Measurements from ENCODE around the gene SLIT3.

Gene SLIT3

DNA sequence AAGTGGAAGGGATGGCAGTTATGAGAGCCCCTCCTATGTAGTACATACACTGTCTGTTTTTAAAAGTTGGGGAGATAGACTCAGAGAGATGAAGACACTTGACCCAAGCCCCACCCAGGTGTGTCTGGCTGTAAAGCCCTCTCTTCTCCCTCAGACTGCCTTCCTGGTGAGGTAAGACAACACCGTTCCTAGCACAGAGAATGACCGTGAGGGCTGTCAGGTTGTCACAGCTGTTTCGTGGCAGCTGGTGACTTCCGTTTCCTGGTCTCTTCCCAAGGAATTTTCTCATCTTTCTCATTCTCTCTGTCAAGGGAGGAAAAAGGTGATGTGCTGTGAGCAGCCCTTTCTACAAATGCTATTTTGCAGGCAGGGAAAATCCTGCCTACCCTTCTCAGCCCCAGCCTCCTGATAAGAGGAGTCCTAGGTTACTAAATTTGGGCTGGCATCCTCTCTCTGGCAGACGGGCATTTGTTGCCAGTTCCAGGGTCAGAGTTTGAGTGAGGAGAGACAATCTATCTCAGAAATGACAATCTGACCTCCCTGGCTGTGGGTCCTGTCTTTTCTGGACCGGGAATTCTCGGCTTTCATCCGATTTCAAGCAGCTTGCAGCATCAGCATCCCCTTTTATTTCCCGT, 458.3 kb downstream of the SLIT3 start:
- Mint-ChIP-seq H3K36me3 (ENCODE audit: low read depth) (peaks cover 6% of the 10 kb centered on the region), H3K4me3 (peak overlapping the region in 1 of 3 experiments; percentile 37), H3K27me3 (ENCODE audit: low read depth) (peaks cover 27% of the 10 kb centered on the region), H3K27ac (no peak overlapping the region), H3K9me3 (no peaks in the 10 kb centered on the region), H3K4me1 (peaks cover 21% of the 10 kb centered on the region)
- TF ChIP-seq, protein P1, sequence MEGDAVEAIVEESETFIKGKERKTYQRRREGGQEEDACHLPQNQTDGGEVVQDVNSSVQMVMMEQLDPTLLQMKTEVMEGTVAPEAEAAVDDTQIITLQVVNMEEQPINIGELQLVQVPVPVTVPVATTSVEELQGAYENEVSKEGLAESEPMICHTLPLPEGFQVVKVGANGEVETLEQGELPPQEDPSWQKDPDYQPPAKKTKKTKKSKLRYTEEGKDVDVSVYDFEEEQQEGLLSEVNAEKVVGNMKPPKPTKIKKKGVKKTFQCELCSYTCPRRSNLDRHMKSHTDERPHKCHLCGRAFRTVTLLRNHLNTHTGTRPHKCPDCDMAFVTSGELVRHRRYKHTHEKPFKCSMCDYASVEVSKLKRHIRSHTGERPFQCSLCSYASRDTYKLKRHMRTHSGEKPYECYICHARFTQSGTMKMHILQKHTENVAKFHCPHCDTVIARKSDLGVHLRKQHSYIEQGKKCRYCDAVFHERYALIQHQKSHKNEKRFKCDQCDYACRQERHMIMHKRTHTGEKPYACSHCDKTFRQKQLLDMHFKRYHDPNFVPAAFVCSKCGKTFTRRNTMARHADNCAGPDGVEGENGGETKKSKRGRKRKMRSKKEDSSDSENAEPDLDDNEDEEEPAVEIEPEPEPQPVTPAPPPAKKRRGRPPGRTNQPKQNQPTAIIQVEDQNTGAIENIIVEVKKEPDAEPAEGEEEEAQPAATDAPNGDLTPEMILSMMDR (IDR thresholded peaks at IDR 0.05; ENCODE audit: unreplicated experiment in 3 of 3), result no peak

GRCh38 chr5:168837852-168838251, 463.1 kb downstream of the SLIT3 start:
- peaks cover 15% of the 10 kb centered on the region for H3K36me3 Mint-ChIP-seq (ENCODE audit: low read depth)

DNA sequence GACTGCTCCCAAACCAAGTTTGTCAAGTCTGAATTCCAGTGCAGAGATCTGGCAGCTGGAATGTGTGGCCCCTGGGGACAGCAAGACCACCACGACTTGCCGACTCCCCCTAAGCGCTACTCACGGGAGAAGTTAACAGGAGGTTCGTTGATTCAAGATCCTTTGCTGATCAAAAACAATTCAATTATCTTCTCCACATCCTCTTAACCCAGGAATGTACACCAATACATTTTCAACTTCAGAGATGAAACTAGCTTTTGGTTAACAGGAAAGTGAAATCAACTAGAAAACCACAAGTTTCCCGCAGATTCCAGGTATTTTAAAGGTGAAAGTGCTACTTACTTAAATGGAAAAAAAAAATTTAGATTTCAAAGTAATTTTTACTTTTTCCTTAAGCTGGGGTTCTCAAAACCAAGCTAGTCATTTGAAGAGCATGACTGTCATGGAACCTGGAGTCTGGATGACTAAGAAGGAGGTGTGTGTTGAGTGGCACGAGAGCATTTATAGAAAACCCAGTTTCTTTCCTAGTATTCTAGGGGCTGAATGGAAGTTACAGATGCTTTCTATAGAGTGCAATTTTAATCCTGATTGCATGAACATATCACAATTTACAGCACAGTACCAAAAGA, 464.2 kb downstream of the SLIT3 start:
- Mint-ChIP-seq H3K27ac (no peak overlapping the region), H3K36me3 (ENCODE audit: low read depth) (peaks cover 15% of the 10 kb centered on the region), H3K4me1 (no peaks in the 10 kb centered on the region), H3K9me3 (no peaks in the 10 kb centered on the region), H3K4me3 (no peak overlapping the region), H3K27me3 (ENCODE audit: low read depth) (peaks cover 20% of the 10 kb centered on the region)
- TF ChIP-seq, protein P1 (IDR thresholded peaks at IDR 0.05; ENCODE audit: unreplicated experiment in 3 of 3), result no peak

More at GRCh38 chr5:168837852-168838251, 463.1 kb downstream of the SLIT3 start:
- Mint-ChIP-seq H3K4me1 (no peaks in the 10 kb centered on the region), H3K9me3 (no peaks in the 10 kb centered on the region), H3K4me3 (no peak overlapping the region), H3K27me3 (ENCODE audit: low read depth) (peaks cover 27% of the 10 kb centered on the region), H3K27ac (no peak overlapping the region)
- TF ChIP-seq, protein P1 (IDR thresholded peaks at IDR 0.05; ENCODE audit: unreplicated experiment in 3 of 3), result no peak

DNA sequence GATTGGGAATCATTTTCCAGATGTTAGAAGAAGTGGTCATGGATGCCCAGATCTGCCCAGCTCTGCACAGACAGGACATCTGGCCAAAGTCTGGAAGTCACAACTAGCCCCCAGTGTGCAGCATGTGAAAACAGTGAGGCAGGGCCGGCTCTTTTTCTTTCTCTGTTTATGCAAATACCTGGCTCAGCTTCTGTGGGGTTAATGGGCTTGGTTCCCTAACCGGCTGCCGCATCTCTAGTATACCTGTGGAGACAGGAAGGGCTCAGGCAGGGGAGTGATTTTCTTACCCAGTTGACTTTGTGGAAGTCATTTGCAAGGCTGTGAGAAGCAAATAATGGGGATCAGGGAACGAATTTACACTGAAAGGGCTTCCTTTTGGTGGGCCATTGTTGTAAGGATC, 467.0 kb downstream of the SLIT3 start:
- Mint-ChIP-seq H3K9me3 (no peaks in the 10 kb centered on the region), H3K4me1 (no peaks in the 10 kb centered on the region), H3K4me3 (no peak overlapping the region), H3K27me3 (ENCODE audit: low read depth) (peaks cover 12% of the 10 kb centered on the region), H3K27ac (no peak overlapping the region), H3K36me3 (ENCODE audit: low read depth) (peaks cover 12% of the 10 kb centered on the region)
- TF ChIP-seq, protein P1 (IDR thresholded peaks at IDR 0.05; ENCODE audit: unreplicated experiment in 3 of 3), result no peak

DNA sequence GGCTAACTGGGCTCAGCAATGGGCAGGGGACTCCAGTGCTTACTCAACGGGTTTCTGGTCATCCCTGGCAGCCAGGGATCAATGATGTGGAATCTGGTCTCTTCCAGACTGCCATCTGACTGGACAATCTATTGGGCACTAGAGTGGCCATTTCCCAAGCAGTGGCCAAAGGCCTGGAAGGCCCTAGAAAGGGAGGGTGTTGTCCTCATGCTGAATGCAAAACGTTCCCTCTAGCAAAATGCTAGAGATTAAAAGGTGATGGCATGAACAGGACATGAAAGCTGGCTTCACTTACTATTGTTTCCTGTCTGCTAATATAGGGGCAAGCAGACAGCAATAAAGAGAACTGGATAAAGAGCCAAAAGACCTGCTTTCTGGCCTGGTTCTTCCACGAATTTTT, 467.6 kb downstream of the SLIT3 start:
- Mint-ChIP-seq H3K4me1 (no peaks in the 10 kb centered on the region), H3K4me3 (no peak overlapping the region), H3K27me3 (ENCODE audit: low read depth) (peaks cover 12% of the 10 kb centered on the region), H3K36me3 (ENCODE audit: low read depth) (peaks cover 14% of the 10 kb centered on the region), H3K9me3 (no peaks in the 10 kb centered on the region), H3K27ac (no peak overlapping the region)
- TF ChIP-seq, protein P1 (IDR thresholded peaks at IDR 0.05; ENCODE audit: unreplicated experiment in 3 of 3), result no peak

DNA sequence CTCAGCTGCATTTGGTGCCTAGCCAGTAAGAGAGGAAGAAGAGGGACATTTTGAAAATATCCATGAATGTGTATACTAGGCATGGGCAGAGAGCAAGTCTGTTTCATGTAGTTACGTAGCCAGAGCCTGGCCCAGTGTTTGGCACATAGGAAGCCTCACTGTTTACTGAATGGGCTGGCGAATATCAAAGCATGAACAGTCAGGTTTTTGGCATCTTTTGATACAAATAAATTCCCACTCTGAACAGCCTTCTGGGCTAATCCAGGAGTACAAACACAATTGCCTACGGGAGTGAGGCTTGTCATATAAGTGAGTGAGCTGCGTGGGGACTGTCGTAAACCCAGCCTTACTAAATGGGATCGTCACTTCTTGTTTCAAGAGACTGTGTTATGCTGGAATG, 468.6 kb downstream of the SLIT3 start:
- Mint-ChIP-seq H3K27me3 (ENCODE audit: low read depth) (peaks cover 12% of the 10 kb centered on the region), H3K27ac (no peak overlapping the region), H3K4me1 (no peaks in the 10 kb centered on the region), H3K4me3 (no peak overlapping the region), H3K36me3 (ENCODE audit: low read depth) (peaks cover 14% of the 10 kb centered on the region), H3K9me3 (no peaks in the 10 kb centered on the region)
- TF ChIP-seq, protein P1 (IDR thresholded peaks at IDR 0.05; ENCODE audit: unreplicated experiment in 3 of 3), result no peak

Data from nephron (organoid).